A673 (cell line): ENCODE results near the gene OR13C4.

Experiments used
- CTCF ChIP-seq: fragments of 300-800, 200-600 bp; sonication (generic); conservative IDR thresholded peaks from 2 replicates; pipeline ENCODE4 v1.5.1; 2017; ENCODE audit warnings: low read depth, mild to moderate bottlenecking, antibody characterized with exemption, low read length, moderate library complexity, mixed read lengths
- EZH2 ChIP-seq: fragments of 200-600 bp; sonication (generic); IDR thresholded peaks from 2 replicates; pipeline ENCODE4 v1.6.1; 2017; ENCODE audit warnings: borderline replicate concordance, low read depth, mild to moderate bottlenecking, mixed read lengths, antibody characterized with exemption, low read length; ENCODE audit not compliant: poor library complexity, severe bottlenecking

GRCh38 chr9:104503440-104503839 lies 23.6 kb downstream of the OR13C4 start:
- TF ChIP-seq CTCF, result no peak
- no peak for TF ChIP-seq EZH2
